Tibial nerve (tissue), 4 donors: ENCODE measurements around the gene PRXL2B. TPM values are rescaled to one million over a fixed set of nuclear protein-coding genes. Genes with fewer than 3 reads are reported as not detected.
A peak's percentile ranks its signal among the peaks of the same experiment; 100 is the strongest.

ENCODE experiments used
- DNase-seq, 2 donors: peaks; one replicate each; pipeline ENCODE4 v3.0.0-alpha.2; 2019; ENCODE audit warnings: low spot score in 2 of 2
- H3K27ac ChIP-seq, 4 donors: fragments of 200-600 bp; sonication (generic) in 3 of 4; one replicate each; pipeline ENCODE4 v1.5.1; 2017 to 2019; ENCODE audit warnings: mild to moderate bottlenecking in 1 of 4
- H3K27me3 ChIP-seq, 2 donors: fragments of 200-600 bp; sonication (generic) in 1 of 2; one replicate each; pipeline versions ENCODE4 v1.5.1 to v1.6.0; 2017 to 2019
- H3K36me3 ChIP-seq, 3 donors: fragments of 200-600 bp; sonication (generic); one replicate each; pipeline ENCODE4 v1.5.1; 2018 to 2019
- H3K4me1 ChIP-seq, 4 donors: fragments of 200-600 bp; sonication (generic) in 3 of 4; one replicate each; pipeline ENCODE4 v1.5.1; 2017 to 2019
- H3K4me3 ChIP-seq, 4 donors: fragments of 200-600 bp; sonication (generic) in 3 of 4; one replicate each; pipeline ENCODE4 v1.5.1; 2017 to 2019; ENCODE audit warnings: mild to moderate bottlenecking in 1 of 4, moderate library complexity in 1 of 4
- H3K9me3 ChIP-seq, 4 donors: fragments of 200-600 bp; sonication (generic) in 3 of 4; one replicate each; pipeline ENCODE4 v1.5.1; 2017 to 2019
- EP300 ChIP-seq, 2 donors: sonication (generic); formaldehyde crosslinking; IDR thresholded peaks; one replicate each; pipeline ENCODE4 v1.6.1; 2017; ENCODE audit warnings: antibody characterized with exemption in 2 of 2, mild to moderate bottlenecking in 1 of 2
- POLR2A ChIP-seq, 2 donors: fragments of 450-650 bp; IDR thresholded peaks; one replicate each; pipeline ENCODE4 v1.6.1; 2017; ENCODE audit warnings: antibody characterized with exemption in 2 of 2, mild to moderate bottlenecking in 2 of 2, moderate library complexity in 2 of 2
- WGBS, 2 donors: methylation state at CpG; one replicate each; pipeline ENCODE4 v1.1.5; 2018; 5-methylcytosine and 5-hydroxymethylcytosine counted together
- total RNA-seq, 4 donors: library from RNA; depleted of rRNA; stranded (reverse); fragments of >200 nt; gene quantifications; one replicate each; pipeline ENCODE4 v1.1.0, GENCODE V29; 2016
- TF ChIP-seq, protein P1 (sequence below), 5 experiments: fragments of 200-600 bp in 3 of 5; fragments of 450-650 bp in 2 of 5; sonication (generic) in 3 of 5; IDR thresholded peaks; one replicate each; pipeline ENCODE4 v1.5.1; 2016 to 2019; ENCODE audit warnings: antibody characterized with exemption in 5 of 5, mild to moderate bottlenecking in 3 of 5, moderate library complexity in 2 of 5

The PRXL2B gene
- total RNA-seq, 4 donors from 2014 or later, result 14.4 to 18.0 (median 16.9) TPM

GRCh38 chr1:2592672-2593071, 6.1 kb downstream of the PRXL2B start:
- DNase-seq, result no peak
- Histone ChIP-seq H3K9me3 (peaks cover 0 to 3% (median 0%) of the 10 kb centered on the region in 4 donors), H3K27me3 (peaks cover 0 to 14% of the 10 kb centered on the region in 2 donors), H3K36me3 (peaks cover 0 to 27% (median 0%) of the 10 kb centered on the region in 3 donors), H3K4me3 (no peak overlapping the region), H3K4me1 (peaks cover 0 to 25% (median 4%) of the 10 kb centered on the region in 4 donors), H3K27ac (peak overlapping the region in 1 of 4 donors; percentile 34)
- TF ChIP-seq EP300 (IDR thresholded peaks at IDR 0.05) (no peak), POLR2A (IDR thresholded peaks at IDR 0.05) (no peak)
- TF ChIP-seq, protein P1, sequence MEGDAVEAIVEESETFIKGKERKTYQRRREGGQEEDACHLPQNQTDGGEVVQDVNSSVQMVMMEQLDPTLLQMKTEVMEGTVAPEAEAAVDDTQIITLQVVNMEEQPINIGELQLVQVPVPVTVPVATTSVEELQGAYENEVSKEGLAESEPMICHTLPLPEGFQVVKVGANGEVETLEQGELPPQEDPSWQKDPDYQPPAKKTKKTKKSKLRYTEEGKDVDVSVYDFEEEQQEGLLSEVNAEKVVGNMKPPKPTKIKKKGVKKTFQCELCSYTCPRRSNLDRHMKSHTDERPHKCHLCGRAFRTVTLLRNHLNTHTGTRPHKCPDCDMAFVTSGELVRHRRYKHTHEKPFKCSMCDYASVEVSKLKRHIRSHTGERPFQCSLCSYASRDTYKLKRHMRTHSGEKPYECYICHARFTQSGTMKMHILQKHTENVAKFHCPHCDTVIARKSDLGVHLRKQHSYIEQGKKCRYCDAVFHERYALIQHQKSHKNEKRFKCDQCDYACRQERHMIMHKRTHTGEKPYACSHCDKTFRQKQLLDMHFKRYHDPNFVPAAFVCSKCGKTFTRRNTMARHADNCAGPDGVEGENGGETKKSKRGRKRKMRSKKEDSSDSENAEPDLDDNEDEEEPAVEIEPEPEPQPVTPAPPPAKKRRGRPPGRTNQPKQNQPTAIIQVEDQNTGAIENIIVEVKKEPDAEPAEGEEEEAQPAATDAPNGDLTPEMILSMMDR (IDR thresholded peaks at IDR 0.05), result no peak
- WGBS, 2 donors, result 59 to 66% methylated on average over 10 to 15 of the region's 15 CpGs

GRCh38 chr1:2593251-2593878, 6.8 kb downstream of the PRXL2B start:
- DNase-seq, result peak in 1 of 2 donors; percentile 6
- Histone ChIP-seq H3K27ac (no peak overlapping the region), H3K36me3 (peaks cover 0 to 26% (median 0%) of the 10 kb centered on the region in 3 donors), H3K27me3 (peaks cover 0 to 14% of the 10 kb centered on the region in 2 donors), H3K4me1 (peaks cover 0 to 18% (median 0%) of the 10 kb centered on the region in 4 donors), H3K4me3 (peak overlapping the region in 1 of 4 donors; percentile 40), H3K9me3 (peaks cover 0 to 10% (median 0%) of the 10 kb centered on the region in 4 donors)
- WGBS, 2 donors, result 61 to 76% methylated on average over 10 to 26 of the region's 26 CpGs
- TF ChIP-seq, protein P1 (IDR thresholded peaks at IDR 0.05), result no peak
- TF ChIP-seq EP300 (IDR thresholded peaks at IDR 0.05), result no peak
- no peak for TF ChIP-seq POLR2A (IDR thresholded peaks at IDR 0.05)

GRCh38 chr1:2594001-2594640, 7.5 kb downstream of the PRXL2B start:
- no peak for TF ChIP-seq POLR2A (IDR thresholded peaks at IDR 0.05)
- no peak overlapping the region for H3K27ac ChIP-seq
- 31 to 39% methylated on average over 18 to 20 of the region's 20 CpGs for WGBS, 2 donors
- H3K27me3 ChIP-seq, result peaks cover 0 to 14% of the 10 kb centered on the region in 2 donors
- H3K36me3 ChIP-seq, result peaks cover 0 to 18% (median 0%) of the 10 kb centered on the region in 3 donors
- peaks cover 0 to 14% (median 0%) of the 10 kb centered on the region in 4 donors for H3K4me1 ChIP-seq
- peak overlapping the region in 3 of 4 donors; percentile 5 to 40 (median 31) for H3K4me3 ChIP-seq
- DNase-seq, result no peak
- peaks cover 0 to 17% (median 2%) of the 10 kb centered on the region in 4 donors for H3K9me3 ChIP-seq

DNA sequence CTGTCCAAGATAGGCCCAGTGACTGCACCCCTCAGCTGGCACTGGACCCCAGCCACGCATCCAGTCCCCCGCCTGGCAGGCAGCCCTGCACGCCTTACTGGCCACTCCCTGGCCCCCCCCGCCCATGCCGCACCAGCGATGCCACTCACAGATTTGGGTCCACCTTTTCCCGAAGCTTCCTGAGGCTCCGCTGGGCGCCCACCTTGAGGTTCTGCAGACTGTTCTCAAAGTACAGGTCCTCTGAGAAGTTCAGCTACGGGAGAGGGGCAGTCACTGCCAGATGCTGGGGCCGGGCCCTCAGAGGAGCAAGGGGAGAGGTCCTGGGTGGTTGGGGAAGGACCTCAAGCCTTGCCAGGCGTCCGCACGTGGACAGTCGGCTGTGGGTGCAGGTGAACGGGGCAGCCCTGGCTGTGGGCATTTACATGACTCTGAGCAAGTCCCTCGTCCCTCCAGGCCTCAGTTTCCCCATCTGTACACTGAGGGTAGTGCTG, 8.1 kb downstream of the PRXL2B start:
- 74 to 95% methylated on average over 7 to 11 of the region's 17 CpGs for WGBS, 2 donors

DNA sequence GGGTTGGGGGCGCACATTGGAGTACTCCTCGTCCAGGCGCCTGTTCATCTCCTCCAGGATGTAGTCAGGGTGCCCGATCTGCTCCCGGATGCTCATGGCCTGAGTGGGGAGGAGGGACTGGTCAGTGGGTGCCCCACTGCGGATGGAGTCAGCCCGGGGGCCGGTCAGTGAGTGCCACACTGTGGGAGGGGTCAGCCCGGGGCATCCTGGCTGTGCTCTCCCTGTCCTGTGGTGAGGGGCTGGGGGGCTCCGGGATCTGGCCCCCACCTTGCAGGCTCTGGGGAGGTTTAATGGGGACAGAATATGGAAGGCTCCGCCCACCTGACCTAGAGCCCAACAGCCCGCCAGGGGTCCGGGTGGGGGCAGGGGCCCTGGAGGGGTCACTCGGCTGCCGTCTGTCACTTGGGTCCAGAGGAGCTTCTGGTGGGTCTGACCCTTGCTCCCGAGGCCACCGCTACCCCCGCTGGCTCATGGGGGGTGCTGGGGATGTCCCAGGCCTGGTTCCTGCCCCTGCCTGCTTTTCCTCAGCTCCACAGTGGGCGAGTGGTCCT, 8.8 kb downstream of the PRXL2B start:
- H3K4me1 ChIP-seq, result peaks cover 0 to 14% (median 0%) of the 10 kb centered on the region in 4 donors
- peaks cover 0 to 29% (median 3%) of the 10 kb centered on the region in 4 donors for H3K9me3 ChIP-seq
- peaks cover 0 to 6% (median 0%) of the 10 kb centered on the region in 3 donors for H3K36me3 ChIP-seq
- H3K27me3 ChIP-seq, result peaks cover 0 to 14% of the 10 kb centered on the region in 2 donors
- 82 to 87% methylated on average over 7 to 10 of the region's 19 CpGs for WGBS, 2 donors
- TF ChIP-seq, protein P1 (IDR thresholded peaks at IDR 0.05), result no peak
- TF ChIP-seq EP300 (IDR thresholded peaks at IDR 0.05), result no peak
- no peak for TF ChIP-seq POLR2A (IDR thresholded peaks at IDR 0.05)
- H3K4me3 ChIP-seq, result no peak overlapping the region
- no peak for DNase-seq
- no peak overlapping the region for H3K27ac ChIP-seq

More for the DNA sequence above, 8.1 kb downstream of the PRXL2B start:
- TF ChIP-seq, protein P1 (IDR thresholded peaks at IDR 0.05), result no peak
- TF ChIP-seq EP300 (IDR thresholded peaks at IDR 0.05), result no peak
- no peak for TF ChIP-seq POLR2A (IDR thresholded peaks at IDR 0.05)
- no peak overlapping the region for H3K4me3 ChIP-seq
- H3K36me3 ChIP-seq, result peaks cover 0 to 13% (median 0%) of the 10 kb centered on the region in 3 donors
- H3K27ac ChIP-seq, result no peak overlapping the region
- no peak for DNase-seq
- peaks cover 0 to 14% (median 0%) of the 10 kb centered on the region in 4 donors for H3K4me1 ChIP-seq
- H3K9me3 ChIP-seq, result peaks cover 0 to 23% (median 3%) of the 10 kb centered on the region in 4 donors
- peaks cover 0 to 14% of the 10 kb centered on the region in 2 donors for H3K27me3 ChIP-seq
